Suprapubic skin (tissue), 4 donors: ENCODE results near the gene EVI5L. TPM values are rescaled to one million over a fixed set of nuclear protein-coding genes. Genes with fewer than 3 reads are reported as not detected.
A peak's percentile ranks its signal among the peaks of the same experiment; 100 is the strongest.

Experiments used
- DNase-seq, 2 donors: peaks; one replicate each; pipeline ENCODE4 v3.0.0-alpha.2; 2019; ENCODE audit warnings: low spot score in 2 of 2
- H3K27ac ChIP-seq: fragments of 200-600 bp; sonication (generic); one replicate; pipeline ENCODE4 v1.5.1; 2019
- H3K27me3 ChIP-seq: fragments of 200-600 bp; sonication (generic); one replicate; pipeline ENCODE4 v1.5.1; 2019
- H3K36me3 ChIP-seq: fragments of 200-600 bp; sonication (generic); one replicate; pipeline ENCODE4 v1.5.1; 2019
- H3K4me1 ChIP-seq: fragments of 200-600 bp; sonication (generic); one replicate; pipeline ENCODE4 v1.5.1; 2019
- H3K4me3 ChIP-seq: fragments of 200-600 bp; sonication (generic); one replicate; pipeline ENCODE4 v1.5.1; 2019; ENCODE audit warnings: mild to moderate bottlenecking
- H3K9me3 ChIP-seq: fragments of 200-600 bp; sonication (generic); one replicate; pipeline ENCODE4 v1.5.1; 2019
- EP300 ChIP-seq: sonication (generic); formaldehyde crosslinking; IDR thresholded peaks from one replicate; pipeline ENCODE4 v1.6.1; 2017; ENCODE audit warnings: antibody characterized with exemption
- POLR2A ChIP-seq, 2 donors: fragments of 450-650 bp; IDR thresholded peaks; one replicate each; pipeline ENCODE4 v1.6.1; 2017; ENCODE audit warnings: antibody characterized with exemption in 2 of 2, mild to moderate bottlenecking in 2 of 2, moderate library complexity in 2 of 2
- POLR2AphosphoS5 ChIP-seq, 3 donors: sonication (generic); formaldehyde crosslinking; IDR thresholded peaks; one replicate each; pipeline ENCODE4 v1.6.1; 2017; ENCODE audit warnings: antibody characterized with exemption in 3 of 3
- WGBS: methylation state at CpG from one replicate; pipeline ENCODE4 v1.1.5; 2018; 5-methylcytosine and 5-hydroxymethylcytosine counted together
- total RNA-seq, 4 donors: library from RNA; depleted of rRNA; stranded (reverse); fragments of >200 nt; gene quantifications; one replicate each; pipeline ENCODE4 v1.1.0, GENCODE V29; 2016
- TF ChIP-seq, protein P1 (sequence below), 2 donors: fragments of 200-600 bp in 1 of 2; fragments of 450-650 bp in 1 of 2; sonication (generic) in 1 of 2; IDR thresholded peaks; one replicate each; pipeline ENCODE4 v1.5.1; 2016 to 2019; ENCODE audit warnings: antibody characterized with exemption in 2 of 2, mild to moderate bottlenecking in 1 of 2, moderate library complexity in 1 of 2

EVI5L gene
- total RNA-seq, 4 donors from 2014 or later: 17.2 to 29.4 (median 25.6) TPM

DNA sequence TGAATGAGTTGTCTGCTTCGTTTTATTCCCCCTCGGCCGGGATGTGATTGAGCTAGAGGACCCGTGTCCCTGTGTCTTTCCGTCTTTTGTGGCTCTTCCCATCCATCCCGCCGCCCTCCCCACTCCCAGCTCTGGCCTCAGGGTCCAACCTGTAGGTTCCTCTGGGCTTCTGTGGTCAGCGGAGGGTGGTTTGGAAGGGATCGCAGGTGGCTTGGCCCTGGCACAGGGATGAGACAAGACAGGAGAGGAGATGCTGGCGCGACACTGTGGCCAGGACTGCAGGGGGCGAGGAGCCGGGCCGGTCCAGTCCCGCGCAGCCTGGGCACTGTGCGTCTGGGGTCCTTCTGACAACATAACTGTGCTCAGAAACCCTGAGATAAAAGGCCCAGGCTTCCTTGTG is 2.0 kb downstream of the EVI5L start:
- Histone ChIP-seq H3K4me1 (peaks cover 41% of the 10 kb centered on the region), H3K27me3 (no peaks in the 10 kb centered on the region), H3K9me3 (no peaks in the 10 kb centered on the region), H3K4me3 (no peak overlapping the region), H3K36me3 (no peaks in the 10 kb centered on the region), H3K27ac (no peak overlapping the region)
- WGBS: 73% methylated on average over 17 of the region's 17 CpGs
- TF ChIP-seq POLR2A (IDR thresholded peaks at IDR 0.05): no peak
- no peak for TF ChIP-seq POLR2AphosphoS5 (IDR thresholded peaks at IDR 0.05)
- TF ChIP-seq EP300: no peak
- TF ChIP-seq, protein P1, sequence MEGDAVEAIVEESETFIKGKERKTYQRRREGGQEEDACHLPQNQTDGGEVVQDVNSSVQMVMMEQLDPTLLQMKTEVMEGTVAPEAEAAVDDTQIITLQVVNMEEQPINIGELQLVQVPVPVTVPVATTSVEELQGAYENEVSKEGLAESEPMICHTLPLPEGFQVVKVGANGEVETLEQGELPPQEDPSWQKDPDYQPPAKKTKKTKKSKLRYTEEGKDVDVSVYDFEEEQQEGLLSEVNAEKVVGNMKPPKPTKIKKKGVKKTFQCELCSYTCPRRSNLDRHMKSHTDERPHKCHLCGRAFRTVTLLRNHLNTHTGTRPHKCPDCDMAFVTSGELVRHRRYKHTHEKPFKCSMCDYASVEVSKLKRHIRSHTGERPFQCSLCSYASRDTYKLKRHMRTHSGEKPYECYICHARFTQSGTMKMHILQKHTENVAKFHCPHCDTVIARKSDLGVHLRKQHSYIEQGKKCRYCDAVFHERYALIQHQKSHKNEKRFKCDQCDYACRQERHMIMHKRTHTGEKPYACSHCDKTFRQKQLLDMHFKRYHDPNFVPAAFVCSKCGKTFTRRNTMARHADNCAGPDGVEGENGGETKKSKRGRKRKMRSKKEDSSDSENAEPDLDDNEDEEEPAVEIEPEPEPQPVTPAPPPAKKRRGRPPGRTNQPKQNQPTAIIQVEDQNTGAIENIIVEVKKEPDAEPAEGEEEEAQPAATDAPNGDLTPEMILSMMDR (IDR thresholded peaks at IDR 0.05): no peak
- DNase-seq: no peak

DNA sequence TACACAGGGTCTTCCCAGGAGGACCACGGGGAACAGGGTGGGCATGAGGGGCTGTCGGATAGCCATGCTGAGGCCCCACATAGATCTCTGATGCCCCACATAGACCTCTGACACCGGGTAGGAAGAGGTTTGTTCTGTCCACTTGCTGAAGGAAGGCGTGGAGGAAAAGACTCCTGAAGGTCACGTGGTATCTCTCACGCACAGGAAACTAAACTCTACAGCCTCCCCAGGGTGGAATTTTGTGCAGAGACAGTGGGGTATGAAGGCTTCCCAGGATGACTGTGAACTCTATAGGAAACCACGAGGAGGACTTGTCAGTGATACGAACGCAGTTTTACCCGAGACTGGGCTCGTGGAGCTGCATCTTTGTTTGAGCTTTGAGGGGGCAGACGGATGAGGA is 2.8 kb downstream of the EVI5L start:
- DNase-seq: no peak
- Histone ChIP-seq H3K4me3 (peak overlapping the region; percentile 1), H3K27ac (peak overlapping the region; percentile 70), H3K36me3 (no peaks in the 10 kb centered on the region), H3K9me3 (no peaks in the 10 kb centered on the region), H3K27me3 (no peaks in the 10 kb centered on the region), H3K4me1 (peaks cover 44% of the 10 kb centered on the region)
- 49% methylated on average over 12 of the region's 12 CpGs for WGBS
- TF ChIP-seq POLR2AphosphoS5 (IDR thresholded peaks at IDR 0.05) (no peak), POLR2A (IDR thresholded peaks at IDR 0.05) (no peak), EP300 (no peak)
- TF ChIP-seq, protein P1 (IDR thresholded peaks at IDR 0.05): no peak

DNA sequence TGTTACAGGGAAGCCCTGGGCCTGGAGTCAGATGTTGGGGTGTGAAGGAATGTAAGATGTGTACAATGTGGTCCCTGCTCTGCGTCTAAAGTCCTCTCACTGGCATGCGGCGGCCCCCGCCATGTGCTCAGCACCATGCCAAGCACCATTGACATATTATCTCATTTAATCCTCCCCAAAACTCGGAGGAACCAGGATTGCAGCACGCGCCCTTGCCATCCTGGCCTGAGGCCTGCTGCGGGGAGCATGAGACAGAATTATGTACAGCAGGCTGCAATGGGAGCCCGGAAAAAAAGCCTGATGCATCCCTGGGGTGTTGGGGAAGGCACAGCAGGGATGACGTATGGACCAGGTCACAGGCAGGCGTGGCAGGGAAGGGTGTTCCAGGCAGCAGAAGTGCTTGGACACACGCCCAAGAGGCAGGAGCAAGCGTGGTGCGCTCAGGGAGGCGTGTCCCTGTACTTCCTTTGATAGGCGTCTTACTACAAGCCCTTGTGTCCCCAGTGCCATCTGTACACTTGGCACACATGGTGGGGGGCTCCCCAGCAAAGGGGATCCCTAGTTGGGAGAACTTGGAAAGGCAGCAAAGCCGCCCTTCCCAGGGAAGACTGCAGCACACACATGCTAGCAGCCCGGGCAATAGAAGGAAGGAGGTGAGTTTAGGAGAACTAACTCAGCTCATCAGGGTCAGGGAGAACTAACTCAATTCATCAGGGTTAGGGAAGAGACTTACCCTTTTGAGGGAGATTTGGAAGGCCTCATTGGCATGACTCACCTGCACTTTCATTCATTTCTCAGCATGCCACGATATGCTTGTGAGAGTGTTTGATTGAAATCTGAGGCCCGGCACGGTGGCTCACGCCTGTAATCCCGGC is 3.4 kb downstream of the EVI5L start:
- TF ChIP-seq, protein P1 (IDR thresholded peaks at IDR 0.05): no peak
- peak in 1 of 2 donors; percentile 86 for DNase-seq
- H3K9me3 ChIP-seq: no peaks in the 10 kb centered on the region
- no peaks in the 10 kb centered on the region for H3K36me3 ChIP-seq
- H3K27me3 ChIP-seq: no peaks in the 10 kb centered on the region
- peak overlapping the region; percentile 70 for H3K27ac ChIP-seq
- 37% methylated on average over 19 of the region's 23 CpGs for WGBS
- H3K4me3 ChIP-seq: no peak overlapping the region
- peaks cover 47% of the 10 kb centered on the region for H3K4me1 ChIP-seq

DNA sequence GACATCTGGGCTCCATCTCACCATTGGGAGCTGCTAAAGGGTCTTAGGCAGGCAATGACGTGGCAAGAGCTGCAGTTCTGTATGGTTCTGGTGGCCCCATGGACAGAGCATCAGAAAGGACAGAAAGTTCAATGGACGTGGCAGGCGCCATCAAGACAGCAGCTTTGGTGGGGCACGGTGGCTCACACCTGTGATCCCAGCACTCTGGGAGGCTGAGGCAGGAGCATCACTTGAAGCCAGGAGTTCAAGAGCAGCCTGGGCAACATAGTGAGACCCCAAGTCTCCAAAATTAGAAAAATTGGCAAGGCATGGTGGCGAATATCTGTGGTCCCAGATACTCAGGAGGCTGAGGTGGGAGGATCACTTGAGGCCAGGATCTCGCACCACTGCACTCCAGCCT is 9.5 kb downstream of the EVI5L start:
- WGBS: 99% methylated on average over 6 of the region's 6 CpGs

DNA sequence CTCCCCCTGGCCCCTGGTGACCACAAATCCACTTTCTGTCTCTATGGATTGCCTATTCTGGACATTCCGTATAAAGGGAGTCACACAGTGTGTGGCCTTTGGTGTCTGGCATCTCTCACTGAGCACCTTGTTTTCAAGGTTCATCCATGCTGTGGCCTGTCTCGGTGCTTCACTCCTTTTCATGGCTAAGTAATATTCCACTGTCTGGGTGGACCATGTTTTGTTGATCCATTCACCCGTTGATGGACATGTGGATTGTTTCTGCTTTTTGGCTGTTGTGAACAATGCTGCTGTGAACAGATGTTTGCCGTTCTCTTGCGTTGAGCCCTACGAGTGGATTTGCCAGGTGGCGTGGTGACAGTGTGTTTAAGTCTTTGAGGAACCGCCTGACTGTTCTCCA is 10.6 kb downstream of the EVI5L start:
- Histone ChIP-seq H3K4me1 (peaks cover 6% of the 10 kb centered on the region), H3K36me3 (no peaks in the 10 kb centered on the region), H3K27me3 (no peaks in the 10 kb centered on the region), H3K9me3 (no peaks in the 10 kb centered on the region), H3K27ac (no peak overlapping the region), H3K4me3 (no peak overlapping the region)
- DNase-seq: no peak
- WGBS: 80% methylated on average over 8 of the region's 8 CpGs
- no peak for TF ChIP-seq POLR2AphosphoS5 (IDR thresholded peaks at IDR 0.05)
- TF ChIP-seq, protein P1 (IDR thresholded peaks at IDR 0.05): no peak
- no peak for TF ChIP-seq EP300
- TF ChIP-seq POLR2A (IDR thresholded peaks at IDR 0.05): no peak

More for the DNA sequence above, 9.5 kb downstream of the EVI5L start:
- Histone ChIP-seq H3K36me3 (no peaks in the 10 kb centered on the region), H3K27me3 (no peaks in the 10 kb centered on the region), H3K27ac (no peak overlapping the region), H3K4me1 (peaks cover 6% of the 10 kb centered on the region), H3K9me3 (no peaks in the 10 kb centered on the region), H3K4me3 (no peak overlapping the region)
- TF ChIP-seq POLR2AphosphoS5 (IDR thresholded peaks at IDR 0.05) (no peak), POLR2A (IDR thresholded peaks at IDR 0.05) (no peak), EP300 (no peak)
- TF ChIP-seq, protein P1 (IDR thresholded peaks at IDR 0.05): no peak
- no peak for DNase-seq
